IMR-90 (cell line): Measurements from ENCODE around the gene SLC38A11. TPM values are rescaled to one million over a fixed set of nuclear protein-coding genes. Genes with fewer than 3 reads are reported as not detected.

ENCODE experiments used
- ATAC-seq: fragments of 200-7000 bp; cut with Tn5 transposase; 2 replicates; pipeline ENCODE4 v1.9.1; 2020; ENCODE audit warnings: low read depth, mild to moderate bottlenecking, moderate library complexity
- BruUV-seq: library from RNA; stranded (reverse); fragments of 400-500 nt; replicated peaks from 2 replicates; lab custom pipeline; 2021; lab: Mats Ljungman, UMichigan
- CTCF ChIA-PET: fragments of 300-600 bp; formaldehyde crosslinking; extraction: SDS; loops from one replicate; lab custom pipeline; 2021; ENCODE audit warnings: antibody characterized with exemption; lab: Yijun Ruan, JAX
- POLR2A ChIA-PET: fragments of 300-600 bp; sonication (Branson Sonifier 250); formaldehyde crosslinking; loops from one replicate; lab custom pipeline; 2022; ENCODE audit warnings: antibody characterized with exemption; ENCODE audit not compliant: unreplicated experiment; lab: Charles Lee
- DNase-seq: peaks from one replicate; pipeline ENCODE4 v3.0.0; 2013
- H2AFZ ChIP-seq: replicated peaks from 2 replicates; pipeline ENCODE3; 2013; ENCODE audit warnings: low read length, mild to moderate bottlenecking; ENCODE audit not compliant: poor library complexity
- H2AK5ac ChIP-seq: 2 replicates; pipeline ENCODE4 v1.6.1; 2013; ENCODE audit warnings: low read depth, low read length, inconsistent platforms
- H2AK9ac ChIP-seq: replicated peaks from 2 replicates; pipeline ENCODE3; 2013; ENCODE audit warnings: mild to moderate bottlenecking, low read depth, low read length, moderate library complexity; ENCODE audit not compliant: poor library complexity
- H2BK120ac ChIP-seq: 2 replicates; pipeline ENCODE4 v1.6.1; 2013; ENCODE audit warnings: low read depth, low read length, inconsistent platforms
- H2BK15ac ChIP-seq: 3 replicates; pipeline ENCODE4 v1.6.1; 2013; ENCODE audit warnings: low read depth, low read length, inconsistent platforms
- H2BK20ac ChIP-seq: 2 replicates; pipeline ENCODE4 v1.6.1; 2013; ENCODE audit warnings: low read depth, mild to moderate bottlenecking, inconsistent platforms, low read length, moderate library complexity
- H2BK5ac ChIP-seq: 2 replicates; pipeline ENCODE4 v1.6.1; 2013; ENCODE audit warnings: mild to moderate bottlenecking, low read depth, low read length, inconsistent platforms; ENCODE audit not compliant: poor library complexity, severe bottlenecking
- H3K14ac ChIP-seq: replicated peaks from 2 replicates; pipeline ENCODE4 v1.6.1; 2013; ENCODE audit warnings: low read depth, low read length, inconsistent platforms
- H3K18ac ChIP-seq: 2 replicates; pipeline ENCODE4 v1.6.1; 2013; ENCODE audit warnings: low read depth, low read length, control low read depth
- H3K23ac ChIP-seq: 2 replicates; pipeline ENCODE4 v1.6.1; 2013; ENCODE audit warnings: low read depth, low read length, inconsistent platforms
- H3K27ac ChIP-seq: 2 replicates; pipeline ENCODE4 v1.5.1; 2013; ENCODE audit warnings: mild to moderate bottlenecking, control low read depth, low read length; ENCODE audit not compliant: insufficient read depth
- H3K27me3 ChIP-seq: 2 replicates; pipeline ENCODE4 v1.6.1; 2013; ENCODE audit warnings: low read length; ENCODE audit not compliant: control insufficient read depth, insufficient read depth
- H3K36me3 ChIP-seq: 2 replicates; pipeline ENCODE4 v1.6.1; 2013; ENCODE audit warnings: low read length, mixed read lengths; ENCODE audit not compliant: control insufficient read depth, insufficient read depth
- H3K4ac ChIP-seq: 2 replicates; pipeline ENCODE4 v1.6.1; 2013; ENCODE audit warnings: low read depth, low read length, inconsistent platforms
- H3K4me1 ChIP-seq: 2 replicates; pipeline ENCODE4 v1.6.1; 2013; ENCODE audit warnings: low read length, mixed read lengths; ENCODE audit not compliant: control insufficient read depth, insufficient read depth
- H3K4me2 ChIP-seq: 2 replicates; pipeline ENCODE4 v1.6.1; 2013; ENCODE audit warnings: low read depth, mild to moderate bottlenecking, control low read depth, low read length, moderate library complexity
- H3K4me3 ChIP-seq: 2 replicates; pipeline ENCODE4 v1.5.1; 2013; ENCODE audit warnings: low read depth, mild to moderate bottlenecking, control low read depth, low read length, moderate library complexity; ENCODE audit not compliant: insufficient read depth
- H3K56ac ChIP-seq: 2 replicates; pipeline ENCODE4 v1.6.1; 2013; ENCODE audit warnings: low read length, inconsistent platforms; ENCODE audit not compliant: insufficient read depth; ENCODE audit errors: extremely low read depth
- H3K79me1 ChIP-seq, 2 experiments: 2 replicates each; pipeline ENCODE4 v1.6.1; 2013; ENCODE audit warnings: low read length in 2 of 2, inconsistent platforms in 1 of 2, low read depth in 1 of 2
- H3K9ac ChIP-seq: 2 replicates; pipeline ENCODE4 v1.6.1; 2013; ENCODE audit warnings: low read depth, low read length, control low read depth
- H3K9me1 ChIP-seq: 2 replicates; pipeline ENCODE4 v1.6.1; 2013; ENCODE audit warnings: low read length, inconsistent platforms; ENCODE audit not compliant: insufficient read depth
- H3K9me3 ChIP-seq: 2 replicates; pipeline ENCODE4 v1.6.1; 2013; ENCODE audit warnings: low read length; ENCODE audit not compliant: control insufficient read depth, insufficient read depth
- H4K20me1 ChIP-seq: 2 replicates; pipeline ENCODE4 v1.6.1; 2013; ENCODE audit warnings: low read length, inconsistent platforms; ENCODE audit not compliant: insufficient read depth
- H4K5ac ChIP-seq: 2 replicates; pipeline ENCODE4 v1.6.1; 2013; ENCODE audit warnings: mild to moderate bottlenecking, low read depth, low read length, control low read depth
- H4K8ac ChIP-seq, 2 experiments: 2 replicates each; pipeline ENCODE4 v1.6.1; 2013; ENCODE audit warnings: low read depth in 2 of 2, low read length in 2 of 2, control low read depth in 1 of 2, inconsistent platforms in 1 of 2
- H4K91ac ChIP-seq: 2 replicates; pipeline ENCODE4 v1.6.1; 2013; ENCODE audit warnings: low read depth, low read length, inconsistent platforms; ENCODE audit not compliant: insufficient read depth
- BHLHE40 ChIP-seq: fragments of 150-350 bp; IDR thresholded peaks from 2 replicates; pipeline ENCODE4 v1.6.1; 2016; ENCODE audit warnings: mild to moderate bottlenecking, low read depth, low read length
- CHD1 ChIP-seq: IDR thresholded peaks from 2 replicates; pipeline ENCODE4 v1.6.1; 2012; ENCODE audit warnings: low read depth, low read length, improper control_type of control experiment
- MAFK ChIP-seq: IDR thresholded peaks from 2 replicates; pipeline ENCODE4 v1.6.1; 2012; ENCODE audit warnings: low read depth, low read length, improper control_type of control experiment
- SMC3 ChIP-seq: fragments of 150-350 bp; IDR thresholded peaks from 2 replicates; pipeline ENCODE4 v1.6.1; 2016; ENCODE audit warnings: low read depth, mild to moderate bottlenecking, antibody characterized with exemption, low read length, moderate library complexity
- WGBS, 2 experiments: methylation state at CpG; one replicate each; pipeline versions ENCODE4 v1.1.5 to v1.1.7; 2013; ENCODE audit warnings: missing lambda C conversion rate in 2 of 2; ENCODE audit not compliant: insufficient read length in 1 of 2; ENCODE audit errors: extremely low coverage in 2 of 2; 5-methylcytosine and 5-hydroxymethylcytosine counted together
- dilution Hi-C: fragments of 300-500 bp; cut with HindIII; formaldehyde crosslinking; loops from one replicate; pipeline ENCODE4 v1.14.3; 2018; ENCODE audit warnings: low sequenced_read_pairs; ENCODE audit not compliant: unreplicated experiment
- in situ Hi-C: fragments of 300-500 bp; cut with MboI; formaldehyde crosslinking; loops from 3 replicates; pipeline ENCODE4 v1.14.3; 2019; ENCODE audit warnings: low sequenced_read_pairs, inconsistent platforms, mixed read lengths
- intact Hi-C: fragments of 100-400 bp; cut with micrococcal nuclease; formaldehyde crosslinking; loops from 2 replicates; pipeline ENCODE4 v1.10.0; 2022
- polyA plus RNA-seq, 3 experiments: library from polyadenylated mRNA; depleted of rRNA; stranded (reverse); fragments of >200 nt; gene quantifications; 2 replicates each; pipeline ENCODE4 v1.2.3, GENCODE V29; 2012; ENCODE audit warnings: low replicate concordance in 1 of 3
- total RNA-seq: library from RNA; depleted of rRNA; stranded (reverse); fragments of >200 nt; gene quantifications from 2 replicates; pipeline ENCODE4 v1.2.3, GENCODE V29; 2012

The SLC38A11 gene
- total and polyA plus RNA-seq, 2 of the 4 experiments (the other 2 are of a cell fraction) = 0.18 to 0.21 TPM

DNA sequence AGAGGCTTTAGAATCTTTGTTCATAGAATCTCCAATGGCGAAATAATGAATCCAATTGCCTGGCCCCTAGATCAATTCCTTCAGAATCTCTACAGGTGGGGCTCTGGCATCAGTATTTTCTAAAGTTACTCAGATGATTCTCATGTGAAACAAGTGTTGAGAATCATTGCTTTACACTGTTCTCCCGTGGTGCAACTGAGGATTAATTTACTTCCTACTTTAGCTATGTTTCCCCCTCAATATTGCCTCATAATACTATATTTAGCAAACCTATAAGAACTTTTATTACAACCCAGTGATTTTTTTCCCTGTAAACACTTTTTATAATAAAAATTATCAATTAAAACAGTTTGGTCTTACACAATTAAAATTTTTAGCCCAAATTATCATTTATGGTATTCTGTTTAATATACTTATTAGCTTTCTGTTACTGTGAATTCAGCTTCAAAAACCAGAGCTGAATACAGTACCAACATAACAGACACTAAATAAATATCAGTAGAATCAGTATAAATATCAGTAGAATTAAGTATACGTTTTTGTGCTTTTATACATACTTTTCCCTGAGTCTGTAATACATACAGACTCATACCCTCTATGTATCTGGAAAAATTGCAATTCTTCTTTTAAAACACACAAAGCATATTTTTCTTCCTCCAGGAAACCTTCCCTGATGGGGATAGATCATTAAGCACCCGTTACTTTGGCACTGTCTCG is 20.8 kb downstream of the SLC38A11 start:
- Histone ChIP-seq H3K4me1 (no peaks in the 10 kb centered on the region), H3K56ac (no peak overlapping the region), H3K79me1 (no peaks in the 10 kb centered on the region), H2BK5ac (no peak overlapping the region), H2AFZ (no peak overlapping the region), H4K20me1 (no peaks in the 10 kb centered on the region), H3K23ac (no peak overlapping the region), H2AK5ac (no peak overlapping the region), H4K91ac (no peak overlapping the region), H3K9me3 (no peaks in the 10 kb centered on the region), H3K27me3 (no peaks in the 10 kb centered on the region), H2BK20ac (no peak overlapping the region), H2BK120ac (no peak overlapping the region), H3K4ac (no peak overlapping the region), H3K36me3 (no peaks in the 10 kb centered on the region), H2BK15ac (no peak overlapping the region), H3K9ac (no peak overlapping the region), H3K4me2 (no peak overlapping the region), H3K9me1 (no peaks in the 10 kb centered on the region), H4K8ac (no peak overlapping the region), H4K5ac (no peak overlapping the region), H3K18ac (no peak overlapping the region), H3K14ac (no peak overlapping the region), H3K4me3 (no peak overlapping the region), H3K27ac (no peak overlapping the region), H2AK9ac (no peak overlapping the region)
- no TSS peak for BruUV-seq
- WGBS, 2 experiments = no CpG with 5 or more reads among the region's 5 CpGs
- DNase-seq (no peak), ATAC-seq (no peak)
- TF ChIP-seq MAFK (no peak), SMC3 (no peak), CHD1 (no peak), BHLHE40 (no peak)
- dilution Hi-C loops (no loop called here), in situ Hi-C loops (no loop called here), intact Hi-C loops (no loop called here)
- ChIA-PET CTCF (interaction anchor here (1.0 to 1.1 kb wide), 2 partner anchors 15 to 28 kb away, joined by 3 read pairs; no protein-coding TSS in a partner anchor), POLR2A (no interaction called here)
